Mesenchymal stem cell (in vitro differentiated cells and primary cell): Measurements from ENCODE around the gene MDH2.
"Not testable (repeated sequence)": the region's sequence is repeated elsewhere in the genome, so short reads cannot be mapped to it uniquely, and the experiment has no call there.

ENCODE experiments used
- DNase-seq: peaks from one replicate; pipeline ENCODE4 v3.0.0-alpha.2; 2013
- H2AFZ ChIP-seq: one replicate; pipeline ENCODE4 v1.6.1; 2013; ENCODE audit warnings: low read depth, mild to moderate bottlenecking, control low read depth, inconsistent platforms, low read length, moderate library complexity
- H2AK5ac ChIP-seq: 2 replicates; pipeline ENCODE4 v1.6.1; 2013; ENCODE audit warnings: low read length, moderate library complexity, mild to moderate bottlenecking, inconsistent platforms; ENCODE audit not compliant: severe bottlenecking
- H2BK120ac ChIP-seq: one replicate; pipeline ENCODE4 v1.6.1; 2013; ENCODE audit warnings: low read depth, mild to moderate bottlenecking, inconsistent platforms, low read length, moderate library complexity
- H2BK12ac ChIP-seq, 2 experiments: one replicate each; pipeline ENCODE4 v1.6.1; 2013; ENCODE audit warnings: inconsistent platforms in 2 of 2, low read length in 2 of 2, mild to moderate bottlenecking in 2 of 2, moderate library complexity in 2 of 2, control low read depth in 1 of 2
- H2BK15ac ChIP-seq: one replicate; pipeline ENCODE4 v1.6.1; 2013; ENCODE audit warnings: mild to moderate bottlenecking, low read depth, inconsistent platforms; ENCODE audit not compliant: poor library complexity, severe bottlenecking
- H2BK5ac ChIP-seq: 2 replicates; pipeline ENCODE4 v1.6.1; 2013; ENCODE audit warnings: low read depth, mild to moderate bottlenecking, low read length, control low read depth, inconsistent platforms; ENCODE audit not compliant: poor library complexity, severe bottlenecking
- H3K14ac ChIP-seq, 2 experiments: one replicate each; pipeline ENCODE4 v1.6.1; 2013; ENCODE audit warnings: inconsistent platforms in 2 of 2, low read length in 2 of 2, control low read depth in 1 of 2, mild to moderate bottlenecking in 1 of 2, moderate library complexity in 1 of 2
- H3K18ac ChIP-seq, 2 experiments: one replicate each; pipeline ENCODE4 v1.6.1; 2013; ENCODE audit warnings: inconsistent platforms in 2 of 2, low read length in 2 of 2, control low read depth in 1 of 2, low read depth in 1 of 2, mild to moderate bottlenecking in 1 of 2
- H3K23ac ChIP-seq, 2 experiments: one replicate each; pipeline ENCODE4 v1.6.1; 2013; ENCODE audit warnings: inconsistent platforms in 2 of 2, low read length in 2 of 2, mild to moderate bottlenecking in 2 of 2, moderate library complexity in 2 of 2, control low read depth in 1 of 2
- H3K27ac ChIP-seq: 2 replicates; pipeline ENCODE4 v1.5.1; 2013; ENCODE audit warnings: mild to moderate bottlenecking, moderate library complexity, low read length, control low read depth, inconsistent platforms; ENCODE audit not compliant: poor library complexity, severe bottlenecking
- H3K27me3 ChIP-seq, 2 experiments: 2 replicates each; pipeline versions ENCODE4 v1.6.1 to v1.7.0; 2013; ENCODE audit warnings: low read length in 2 of 2, mild to moderate bottlenecking in 2 of 2, moderate library complexity in 2 of 2, control low read depth in 1 of 2, inconsistent platforms in 1 of 2; ENCODE audit not compliant: control insufficient read depth in 1 of 2, insufficient read depth in 1 of 2
- H3K36me3 ChIP-seq, 2 experiments: 2 replicates each; pipeline versions ENCODE4 v1.6.1 to v1.7.0; 2013; ENCODE audit warnings: low read length in 2 of 2, control low read depth in 1 of 2, inconsistent platforms in 1 of 2, low read depth in 1 of 2, mild to moderate bottlenecking in 1 of 2; ENCODE audit not compliant: insufficient read depth in 2 of 2, control insufficient read depth in 1 of 2
- H3K4ac ChIP-seq, 2 experiments: one replicate each; pipeline ENCODE4 v1.6.1; 2013; ENCODE audit warnings: inconsistent platforms in 2 of 2, low read length in 2 of 2, mild to moderate bottlenecking in 2 of 2, moderate library complexity in 2 of 2, control low read depth in 1 of 2, low read depth in 1 of 2
- H3K4me1 ChIP-seq: 2 replicates; pipeline ENCODE4 v1.6.1; 2013; ENCODE audit warnings: low read depth, low read length, control low read depth; ENCODE audit not compliant: control insufficient read depth, insufficient read depth
- H3K4me2 ChIP-seq: 2 replicates; pipeline ENCODE4 v1.6.1; 2013; ENCODE audit warnings: low read length, mild to moderate bottlenecking, inconsistent platforms; ENCODE audit not compliant: poor library complexity, severe bottlenecking
- H3K4me3 ChIP-seq, 2 experiments: 2 replicates each; pipeline versions ENCODE4 v1.5.1 to v1.7.0; 2013; ENCODE audit warnings: low read length in 2 of 2, mild to moderate bottlenecking in 2 of 2, control low read depth in 1 of 2, low read depth in 1 of 2; ENCODE audit not compliant: insufficient read depth in 1 of 2
- H3K79me1 ChIP-seq: replicated peaks from 2 replicates; pipeline ENCODE4 v1.6.1; 2013; ENCODE audit warnings: mild to moderate bottlenecking, control low read depth, low read length, inconsistent platforms; ENCODE audit not compliant: poor library complexity, severe bottlenecking
- H3K9ac ChIP-seq: 2 replicates; pipeline ENCODE4 v1.7.0; 2013; ENCODE audit warnings: mild to moderate bottlenecking, low read length, moderate library complexity
- H3K9me3 ChIP-seq: 2 replicates; pipeline ENCODE4 v1.7.0; 2013; ENCODE audit warnings: mild to moderate bottlenecking, low read length; ENCODE audit not compliant: control insufficient read depth
- H4K8ac ChIP-seq: one replicate; pipeline ENCODE4 v1.6.1; 2013; ENCODE audit warnings: inconsistent platforms, mild to moderate bottlenecking, low read length, moderate library complexity
- H4K91ac ChIP-seq: one replicate; pipeline ENCODE4 v1.6.1; 2013; ENCODE audit warnings: mild to moderate bottlenecking, low read length, inconsistent platforms
- WGBS: methylation state at CpG from one replicate; pipeline ENCODE4 v1.1.7; 2013; ENCODE audit warnings: mixed read lengths; 5-methylcytosine and 5-hydroxymethylcytosine counted together

MDH2 gene

GRCh38 chr7:76080204-76080603 is 32.3 kb downstream of the MDH2 start:
- no peak overlapping the region for H2AK5ac ChIP-seq
- H3K18ac ChIP-seq, result no peak overlapping the region
- no peaks in the 10 kb centered on the region for H3K79me1 ChIP-seq
- no peak overlapping the region for H2AFZ ChIP-seq
- no peak overlapping the region for H3K23ac ChIP-seq
- no peaks in the 10 kb centered on the region for H3K27me3 ChIP-seq
- no peak overlapping the region for H2BK120ac ChIP-seq
- H3K4me3 ChIP-seq, result no peak overlapping the region
- H4K91ac ChIP-seq, result no peak overlapping the region
- H2BK5ac ChIP-seq, result no peak overlapping the region
- no peak overlapping the region for H3K4ac ChIP-seq
- H3K27ac ChIP-seq, result no peak overlapping the region
- WGBS, result 97% methylated on average over 5 of the region's 5 CpGs
- H3K14ac ChIP-seq, result no peak overlapping the region
- H2BK15ac ChIP-seq, result peak overlapping the region; percentile 80
- H3K9me3 ChIP-seq, result no peaks in the 10 kb centered on the region
- H2BK12ac ChIP-seq, result peak overlapping the region in 1 of 2 experiments; percentile 66
- H3K4me1 ChIP-seq, result no peaks in the 10 kb centered on the region
- no peaks in the 10 kb centered on the region for H3K36me3 ChIP-seq
- H3K4me2 ChIP-seq, result no peak overlapping the region
- no peak overlapping the region for H3K9ac ChIP-seq
- no peak for DNase-seq
- H4K8ac ChIP-seq, result no peak overlapping the region

- not testable (repeated sequence) for H3K4me2 ChIP-seq
- WGBS, result 98% methylated on average over 2 of the region's 2 CpGs
Measured at GRCh38 chr7:76084115-76084514, 36.2 kb downstream of the MDH2 start.

DNA sequence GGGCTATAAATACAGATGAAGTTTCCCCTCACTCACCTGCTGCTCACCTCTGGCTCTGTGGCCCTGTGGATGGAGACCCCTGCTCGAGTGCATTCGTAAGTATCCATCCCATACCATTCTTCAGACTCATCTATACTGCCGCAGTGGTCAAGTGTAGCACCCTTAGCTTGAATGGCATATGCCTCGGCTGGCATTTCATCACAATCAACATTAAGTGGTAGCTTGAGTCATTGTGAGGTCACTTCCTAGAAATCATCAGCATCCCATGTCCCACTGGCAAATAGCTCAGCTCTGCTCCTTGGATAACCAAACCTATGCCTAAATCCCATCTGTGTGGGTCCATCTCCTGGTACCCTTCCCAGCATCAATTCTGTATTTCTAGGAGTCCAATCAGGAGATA is 38.2 kb downstream of the MDH2 start:
- Histone ChIP-seq H3K4me2 (no peak overlapping the region), H2AFZ (no peak overlapping the region), H3K18ac (no peak overlapping the region), H3K27ac (no peak overlapping the region), H3K36me3 (no peaks in the 10 kb centered on the region), H2BK12ac (peak overlapping the region in 1 of 2 experiments; percentile 76), H2BK120ac (no peak overlapping the region), H3K79me1 (no peaks in the 10 kb centered on the region), H3K9me3 (no peaks in the 10 kb centered on the region), H2BK15ac (no peak overlapping the region), H3K14ac (no peak overlapping the region), H3K27me3 (no peaks in the 10 kb centered on the region), H3K4me3 (no peak overlapping the region), H3K9ac (no peak overlapping the region), H3K4me1 (no peaks in the 10 kb centered on the region), H4K91ac (no peak overlapping the region), H2AK5ac (no peak overlapping the region), H4K8ac (no peak overlapping the region), H3K4ac (no peak overlapping the region), H3K23ac (no peak overlapping the region), H2BK5ac (no peak overlapping the region)
- 54% methylated on average over 4 of the region's 4 CpGs for WGBS
- DNase-seq, result peak; percentile 65

More at GRCh38 chr7:76084115-76084514, 36.2 kb downstream of the MDH2 start:
- not testable (repeated sequence) for H2AFZ ChIP-seq, H3K14ac ChIP-seq, H2AK5ac ChIP-seq, H3K4ac ChIP-seq, H3K4me1 ChIP-seq, H2BK15ac ChIP-seq, H3K79me1 ChIP-seq, H3K9ac ChIP-seq, H4K91ac ChIP-seq, H3K18ac ChIP-seq, DNase-seq, H2BK120ac ChIP-seq, H4K8ac ChIP-seq, H3K9me3 ChIP-seq, H3K23ac ChIP-seq, H3K27ac ChIP-seq, H3K36me3 ChIP-seq, H3K4me3 ChIP-seq, H3K27me3 ChIP-seq, H2BK5ac ChIP-seq
- H2BK12ac ChIP-seq, result peak overlapping the region in 1 of 2 experiments; percentile 84

- not testable (repeated sequence) for H2BK120ac ChIP-seq, H3K14ac ChIP-seq, H3K27ac ChIP-seq, H3K36me3 ChIP-seq, H3K18ac ChIP-seq, H3K4ac ChIP-seq, H3K4me1 ChIP-seq, H3K9me3 ChIP-seq, H2BK12ac ChIP-seq, H3K9ac ChIP-seq, H3K27me3 ChIP-seq, H3K79me1 ChIP-seq, H4K91ac ChIP-seq, H2AK5ac ChIP-seq, H2BK5ac ChIP-seq, H2AFZ ChIP-seq, H3K4me2 ChIP-seq, H2BK15ac ChIP-seq, H3K23ac ChIP-seq, H4K8ac ChIP-seq, H3K4me3 ChIP-seq
- WGBS, result under 1% methylated on average over 3 of the region's 5 CpGs
- DNase-seq, result peak; percentile 87
Measured at GRCh38 chr7:76087362-76087791, 39.5 kb downstream of the MDH2 start.
